Putamen (tissue), 1 donor: Measurements from ENCODE around the gene FGFR4.

ENCODE experiments used
- DNase-seq: peaks from one replicate; pipeline ENCODE4 v3.0.0-alpha.2; 2016; ENCODE audit warnings: low spot score

FGFR4 gene

DNA sequence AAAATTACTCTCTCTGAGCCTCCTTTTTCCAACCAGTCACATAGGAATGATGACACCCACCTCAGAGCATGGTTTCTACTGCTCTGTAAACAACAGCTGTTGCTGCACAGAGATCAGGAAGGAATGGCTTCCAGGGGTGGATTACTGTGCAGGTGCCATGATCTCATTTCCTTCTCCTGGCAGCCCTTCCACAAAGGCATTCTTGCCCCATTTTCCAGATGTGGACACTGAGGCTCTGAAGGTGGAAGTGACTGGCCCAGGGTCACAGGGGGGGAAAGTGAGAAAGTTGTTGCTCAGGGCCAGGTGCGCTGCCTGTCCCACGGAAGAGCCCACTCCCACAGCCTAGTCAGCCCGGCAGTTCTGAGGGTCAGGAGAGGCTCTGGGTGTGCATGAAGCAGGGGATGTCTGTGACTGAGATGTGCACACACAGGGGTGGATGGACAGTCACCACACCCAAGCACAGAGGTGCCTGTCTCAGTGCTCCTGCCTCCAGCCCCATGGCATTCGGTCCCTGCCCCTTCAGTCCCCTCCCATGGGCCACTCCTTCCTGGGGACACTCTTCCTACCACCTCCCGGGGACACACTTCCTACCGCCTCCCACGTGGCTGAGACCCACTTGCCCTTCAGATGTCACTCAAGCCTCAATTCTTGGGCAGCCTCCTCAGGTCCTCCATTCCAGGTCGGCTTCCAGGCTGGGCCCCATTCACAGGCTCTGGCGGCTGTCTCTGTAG, 17.0 kb downstream of the FGFR4 start:
- no peak for DNase-seq

DNA sequence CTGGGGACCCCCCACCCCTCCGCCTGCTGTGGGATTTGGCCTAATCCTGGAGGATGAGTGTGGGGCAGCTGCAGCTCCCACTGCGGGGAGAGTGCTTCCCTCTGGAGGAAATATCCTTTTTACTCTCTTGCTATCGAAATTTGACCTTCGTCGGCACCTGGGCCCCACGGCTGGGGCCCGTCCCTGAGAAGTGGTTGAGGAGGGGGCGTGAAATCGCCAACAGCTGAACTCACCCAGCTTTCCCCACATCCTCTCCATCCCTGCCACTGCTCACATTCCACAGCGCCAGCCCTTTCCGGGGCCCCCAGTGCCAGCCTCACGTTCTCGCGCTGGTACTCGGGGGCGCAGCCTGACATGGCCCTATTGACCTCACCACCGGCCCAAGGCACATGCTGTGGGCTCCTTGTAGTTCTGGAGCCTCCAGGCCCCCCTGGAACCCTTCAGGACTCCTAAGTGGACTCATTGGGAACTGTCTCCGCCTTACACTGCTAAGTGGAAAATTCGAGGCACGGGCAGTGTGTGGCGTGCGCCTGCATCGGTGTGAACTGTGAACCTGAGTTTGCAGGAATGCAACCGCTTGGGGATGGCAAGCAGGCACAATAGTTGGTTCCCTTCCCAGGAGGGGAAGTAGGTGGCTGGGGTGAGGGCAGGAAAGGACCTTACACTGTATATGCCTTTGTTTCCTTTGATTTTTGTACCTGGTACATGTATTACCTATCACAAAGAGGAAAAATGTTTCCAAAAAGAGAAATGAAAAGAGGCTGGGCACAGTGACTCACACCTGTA, 19.2 kb downstream of the FGFR4 start:
- DNase-seq, result no peak

DNA sequence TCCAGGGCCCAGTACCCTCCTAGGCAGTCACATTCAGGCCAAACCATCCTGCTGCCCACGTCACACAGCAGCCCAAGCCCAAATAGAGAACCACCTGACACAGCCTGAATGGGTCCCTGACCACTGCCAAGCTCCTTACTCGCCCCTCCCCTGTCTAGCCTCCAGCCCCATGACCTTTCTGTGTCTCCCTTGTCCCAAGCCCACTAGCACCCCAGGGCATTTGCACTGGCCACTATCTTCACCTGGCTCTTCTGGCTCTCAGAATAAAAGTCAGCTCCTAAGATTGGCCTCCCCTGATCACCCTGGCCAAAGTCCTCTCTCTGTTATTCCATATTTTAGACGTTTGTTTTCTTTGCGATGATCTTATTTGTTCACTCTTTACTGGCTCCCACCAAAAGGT, 20.4 kb downstream of the FGFR4 start:
- DNase-seq, result no peak

DNA sequence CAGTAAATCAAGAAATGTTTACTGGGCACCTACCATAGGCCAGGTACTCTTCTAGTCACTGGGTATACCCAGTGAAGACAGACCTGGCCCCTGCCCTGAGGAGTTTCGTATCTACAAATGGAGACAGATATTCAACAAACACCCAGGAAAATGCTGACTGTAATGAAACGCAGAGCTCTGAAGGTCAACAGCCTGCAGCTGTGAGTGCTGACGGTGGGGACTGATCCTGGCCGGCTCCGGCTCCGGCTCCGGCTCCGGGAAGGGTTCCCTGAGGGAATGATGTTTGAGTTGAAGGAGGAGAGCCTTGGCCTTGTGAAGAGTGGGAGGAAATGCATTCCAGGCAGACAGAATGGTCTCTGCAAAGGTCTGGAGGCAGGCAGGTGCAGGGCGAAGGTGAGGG, 23.1 kb downstream of the FGFR4 start:
- no peak for DNase-seq

DNA sequence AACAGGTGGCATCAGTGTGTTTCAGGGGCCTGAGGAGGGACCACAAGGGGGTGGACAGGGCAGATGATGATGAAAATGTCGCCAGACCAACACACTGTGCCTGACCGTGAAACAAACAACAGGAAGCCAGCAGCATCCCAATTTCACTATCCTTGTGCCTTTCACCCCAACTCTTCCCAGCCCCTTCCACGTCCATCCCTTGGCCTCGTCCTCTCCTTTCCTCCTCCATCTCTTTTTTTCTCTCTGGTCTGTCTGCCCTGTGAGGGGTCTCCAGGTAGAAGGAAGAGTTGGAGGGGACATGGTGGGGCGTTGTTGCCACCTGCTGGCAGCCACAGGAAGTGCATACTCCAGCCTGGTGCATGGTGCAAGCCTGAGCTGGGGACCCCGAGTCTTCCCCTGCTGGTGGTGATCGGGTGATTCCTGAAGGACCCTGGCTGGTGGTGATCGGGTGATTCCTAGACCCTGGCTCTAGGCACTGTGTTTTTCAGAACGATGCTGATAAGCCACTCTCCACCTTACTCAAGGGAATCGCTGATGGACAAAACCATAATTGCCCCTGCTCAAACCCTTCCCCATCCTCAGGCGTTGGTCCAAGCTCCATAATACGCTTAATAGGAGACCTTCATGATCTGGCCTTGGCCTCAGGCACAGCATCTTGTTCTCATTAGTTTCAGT, 25.1 kb downstream of the FGFR4 start:
- no peak for DNase-seq

DNA sequence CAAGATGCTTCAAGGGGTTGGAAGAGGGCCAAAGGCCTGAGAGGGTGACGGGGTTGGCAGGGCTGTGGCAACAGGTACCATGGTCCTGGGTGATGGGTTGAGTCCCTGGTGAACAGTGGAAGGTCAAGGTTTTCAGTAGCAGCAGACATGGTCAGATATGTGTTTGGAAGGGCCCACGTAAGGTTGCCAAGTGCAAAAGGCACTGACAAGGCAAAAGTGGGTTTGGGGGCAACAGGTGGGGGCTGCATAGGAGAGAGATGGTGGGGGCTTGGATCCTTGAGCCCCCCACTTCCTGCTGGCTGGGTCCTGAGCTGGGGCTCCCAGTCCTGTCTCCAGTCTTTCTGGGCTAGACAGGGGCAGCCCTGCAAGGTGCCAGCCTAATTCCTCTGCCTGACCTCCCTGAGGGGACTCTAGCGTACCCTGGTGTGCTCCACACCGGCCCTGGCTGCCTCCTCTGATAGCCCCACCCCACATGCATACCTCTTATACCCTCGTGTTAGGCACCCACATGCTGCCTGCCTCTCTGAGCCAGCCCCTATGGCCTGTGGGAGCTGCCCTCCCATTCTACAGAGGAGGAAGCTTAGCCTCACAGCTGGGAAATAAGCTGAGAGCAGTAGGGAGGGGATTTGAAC, 26.0 kb downstream of the FGFR4 start:
- DNase-seq, result no peak

DNA sequence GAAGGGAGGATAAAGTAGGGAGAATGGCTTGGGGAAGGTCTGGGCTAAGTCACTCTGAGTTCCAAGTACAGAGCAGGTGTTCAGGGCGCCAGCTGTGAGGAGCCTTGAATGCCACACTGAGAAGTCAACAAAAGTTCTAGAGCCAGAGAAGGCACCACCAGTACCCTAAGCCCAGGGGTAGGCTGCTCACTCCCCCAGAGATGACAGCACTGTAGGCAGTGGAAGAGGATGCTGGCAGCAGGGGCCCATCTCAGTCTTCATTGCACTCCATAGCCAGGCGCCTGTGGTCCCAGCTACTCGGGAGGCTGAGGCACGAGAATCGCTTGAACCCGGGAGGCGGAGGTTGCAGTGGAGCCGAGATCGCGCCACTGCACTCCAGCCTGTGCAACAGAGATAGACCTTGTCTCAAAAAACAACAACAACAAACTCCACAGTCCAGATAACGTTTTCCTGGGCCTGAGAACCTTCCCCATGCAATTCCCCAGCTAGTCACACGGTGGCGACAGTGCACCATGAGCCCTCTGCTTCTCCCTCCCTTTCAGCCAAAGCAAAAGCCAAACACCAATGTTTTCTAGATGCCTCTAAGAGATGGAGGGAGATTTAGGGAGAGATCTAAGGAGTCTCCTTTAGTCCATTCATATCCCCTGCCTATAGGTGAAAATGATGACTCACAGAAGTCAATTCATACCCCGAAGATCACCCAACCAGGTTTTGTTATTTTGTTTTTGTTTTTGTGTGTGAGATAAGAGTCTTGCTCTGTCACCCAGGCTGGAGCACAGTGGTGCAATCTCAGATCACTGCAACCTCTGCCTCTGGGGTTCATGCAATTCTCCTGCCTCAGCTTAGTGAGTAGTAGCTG, 27.1 kb downstream of the FGFR4 start:
- DNase-seq, result peak; percentile 65

DNA sequence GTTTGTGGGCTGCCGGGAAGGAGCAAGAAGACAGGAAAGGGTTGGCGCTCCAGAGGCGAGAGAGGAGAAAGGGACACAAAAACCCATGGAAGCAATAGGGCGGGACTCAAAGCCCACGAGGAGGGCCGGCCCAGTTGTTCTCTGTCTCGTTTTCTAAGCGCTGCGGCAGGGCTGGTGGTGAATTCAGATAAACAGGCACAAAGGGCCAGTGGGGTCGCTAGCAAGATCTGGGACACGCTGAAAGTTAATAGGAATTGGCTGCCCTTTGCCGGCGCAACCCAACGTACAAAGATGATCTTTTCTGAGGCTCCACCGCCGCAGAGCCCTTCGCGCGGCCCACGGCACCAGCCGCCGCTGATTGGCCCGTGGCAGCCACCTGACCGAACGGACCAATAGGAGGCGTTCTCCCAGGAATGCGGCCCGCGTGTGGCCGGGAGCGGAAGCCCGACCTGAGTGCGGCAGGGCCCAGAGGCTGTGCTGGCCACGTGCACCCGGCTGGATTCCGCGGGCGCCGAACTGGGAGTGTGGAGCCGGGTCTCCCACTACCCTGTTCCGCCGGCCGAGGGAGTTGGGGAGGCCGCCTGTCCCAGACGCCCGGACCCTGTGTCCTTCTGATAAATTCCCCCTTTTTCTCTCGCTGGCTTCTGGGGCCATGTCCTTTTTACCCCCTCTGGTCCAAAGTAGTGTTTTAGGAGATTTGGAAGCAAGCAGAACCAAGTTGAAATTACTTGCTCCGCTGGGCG, 30.1 kb downstream of the FGFR4 start:
- peak; percentile 87 for DNase-seq

DNA sequence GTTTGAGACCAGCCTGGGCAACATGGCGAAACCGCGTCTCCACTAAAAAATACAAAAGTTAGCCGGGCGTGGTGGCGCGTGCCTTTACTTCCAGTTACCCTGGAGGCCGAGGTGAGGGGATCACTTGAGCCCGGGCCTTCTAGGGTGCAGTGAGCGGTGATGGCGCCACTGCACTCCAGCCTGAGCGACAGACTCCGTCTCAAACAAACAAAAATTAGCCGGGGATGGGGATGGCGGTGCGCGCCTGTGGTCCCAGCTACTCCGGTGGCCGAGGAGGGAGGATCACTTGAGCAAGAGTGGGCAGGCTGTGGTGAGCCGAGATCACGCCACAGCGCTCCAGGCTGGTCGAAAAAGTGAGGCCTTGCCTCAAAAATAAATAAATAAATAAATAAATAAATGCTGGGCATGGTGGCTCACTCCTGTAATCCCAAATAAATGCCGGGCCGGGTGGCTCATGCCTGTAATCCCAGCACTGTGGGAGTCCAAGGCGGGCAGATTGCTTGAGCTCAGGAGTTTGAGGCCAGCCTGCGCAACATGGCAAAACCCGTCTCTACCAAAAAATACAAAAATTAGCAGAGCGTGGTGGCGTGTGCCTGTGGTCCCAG, 30.8 kb downstream of the FGFR4 start:
- DNase-seq, result no peak

DNA sequence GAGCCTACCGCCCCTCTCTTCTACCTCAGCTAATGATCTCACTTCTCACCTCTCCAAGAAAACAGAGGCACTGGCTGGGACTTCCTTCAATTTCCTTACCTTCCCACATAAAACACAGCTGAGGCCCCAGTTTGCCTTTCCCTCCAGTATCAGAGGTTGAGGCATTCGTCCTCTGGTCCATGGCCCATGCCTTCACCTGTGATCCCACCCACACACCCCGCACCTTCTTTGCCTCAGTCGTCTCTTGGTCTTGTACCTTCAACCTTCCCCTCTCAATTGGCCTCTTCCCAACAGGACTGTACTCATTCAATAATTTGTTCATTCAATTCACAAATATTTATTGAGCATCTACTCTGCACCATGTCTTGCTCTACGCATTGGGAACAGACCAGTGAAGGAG, 35.9 kb downstream of the FGFR4 start:
- no peak for DNase-seq

DNA sequence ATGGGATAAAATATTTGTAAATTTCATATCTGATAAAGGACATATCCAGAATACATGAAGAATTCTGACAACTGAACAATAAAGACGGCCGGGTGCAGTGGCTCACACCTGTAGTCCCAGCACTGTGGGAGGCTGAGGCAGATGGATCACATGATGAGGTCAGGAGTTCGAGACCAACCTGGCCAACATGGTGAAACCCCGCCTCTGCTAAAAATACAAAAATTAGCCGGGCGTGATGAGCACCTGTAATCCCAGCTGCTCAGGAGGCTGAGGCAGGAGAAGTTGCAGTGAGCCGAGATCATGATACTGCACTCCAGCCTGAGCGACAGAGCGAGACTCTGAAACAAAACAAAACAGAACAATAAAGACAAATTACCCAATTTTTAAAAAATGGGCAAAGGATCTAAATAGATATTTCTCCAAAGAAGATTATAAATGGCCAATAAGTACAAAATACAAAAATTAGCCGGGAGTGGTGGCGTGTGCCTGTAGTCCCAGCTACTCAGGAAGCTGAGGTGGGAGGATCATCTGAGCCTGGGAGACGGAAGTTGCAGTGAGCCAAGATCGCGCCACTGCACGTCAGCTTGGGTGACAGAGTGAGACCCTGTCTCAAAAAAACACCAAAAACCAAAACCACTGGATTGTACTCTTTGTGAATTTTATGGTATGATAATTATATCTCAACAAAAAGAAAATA, 37.2 kb downstream of the FGFR4 start:
- no peak for DNase-seq

DNA sequence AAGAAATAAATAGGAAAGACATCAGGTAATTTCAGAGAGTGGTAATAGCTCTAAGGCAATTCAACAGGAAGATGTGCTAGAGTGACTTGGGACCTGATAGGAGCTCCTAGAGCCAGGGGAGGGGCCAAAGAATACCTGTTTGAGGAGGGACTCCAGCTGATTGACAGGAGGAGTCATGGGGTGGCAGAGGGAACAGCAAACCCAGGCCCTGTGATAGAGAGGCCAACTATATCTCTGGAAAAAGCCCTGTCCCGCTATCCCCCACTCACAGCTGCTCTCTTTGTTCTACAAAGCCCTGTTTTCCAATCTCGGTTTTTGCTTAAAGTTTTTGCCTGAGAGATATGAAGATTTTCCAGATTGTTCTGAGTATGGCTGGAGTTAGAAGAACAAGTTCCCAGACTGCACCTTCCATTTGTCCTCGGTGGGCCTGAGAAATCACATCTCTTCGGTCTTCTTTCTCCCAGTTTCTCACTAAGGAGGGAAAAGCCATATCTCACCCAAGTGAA, 37.8 kb downstream of the FGFR4 start:
- DNase-seq, result no peak

DNA sequence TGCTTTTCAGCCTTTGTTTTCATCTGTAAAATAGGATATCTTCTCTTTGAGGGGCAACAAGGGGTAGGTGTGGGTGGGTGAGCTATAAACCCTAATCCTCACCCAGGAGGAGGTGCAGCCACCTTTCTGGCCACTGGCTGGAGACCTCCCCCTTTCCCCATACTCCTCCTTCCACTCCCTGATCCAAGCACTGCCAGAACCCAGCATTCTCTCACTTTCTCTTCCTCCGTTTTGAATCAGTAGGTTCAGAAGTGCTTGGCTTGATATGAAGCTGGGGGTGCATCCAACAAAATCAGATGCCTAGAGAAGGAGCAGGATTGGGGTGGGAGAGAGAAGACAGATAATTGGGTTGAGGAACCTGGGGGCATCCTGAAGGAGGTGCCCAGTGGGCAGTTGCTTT, 40.1 kb downstream of the FGFR4 start:
- no peak for DNase-seq

DNA sequence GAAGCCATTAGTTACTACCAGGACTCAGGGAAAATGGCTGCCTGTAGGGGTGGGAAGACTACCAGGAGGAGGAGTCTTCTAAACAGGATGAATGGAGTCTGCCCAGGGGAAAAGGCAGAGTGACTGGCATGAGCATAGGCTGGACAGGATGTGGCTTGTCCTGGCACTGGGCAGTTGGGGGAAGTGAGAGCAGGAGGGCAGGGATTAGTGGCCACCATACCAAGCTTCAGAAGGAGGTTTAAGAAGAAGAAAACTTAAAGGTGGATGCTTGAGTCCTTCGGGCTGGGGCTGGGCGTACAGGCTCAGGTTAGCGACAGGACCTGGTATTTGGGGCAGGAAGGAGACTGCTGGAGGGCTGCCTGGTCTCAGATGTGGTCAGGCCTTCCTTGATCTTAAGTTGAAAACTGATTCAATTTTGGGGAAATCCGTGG, 41.9 kb downstream of the FGFR4 start:
- DNase-seq, result no peak

DNA sequence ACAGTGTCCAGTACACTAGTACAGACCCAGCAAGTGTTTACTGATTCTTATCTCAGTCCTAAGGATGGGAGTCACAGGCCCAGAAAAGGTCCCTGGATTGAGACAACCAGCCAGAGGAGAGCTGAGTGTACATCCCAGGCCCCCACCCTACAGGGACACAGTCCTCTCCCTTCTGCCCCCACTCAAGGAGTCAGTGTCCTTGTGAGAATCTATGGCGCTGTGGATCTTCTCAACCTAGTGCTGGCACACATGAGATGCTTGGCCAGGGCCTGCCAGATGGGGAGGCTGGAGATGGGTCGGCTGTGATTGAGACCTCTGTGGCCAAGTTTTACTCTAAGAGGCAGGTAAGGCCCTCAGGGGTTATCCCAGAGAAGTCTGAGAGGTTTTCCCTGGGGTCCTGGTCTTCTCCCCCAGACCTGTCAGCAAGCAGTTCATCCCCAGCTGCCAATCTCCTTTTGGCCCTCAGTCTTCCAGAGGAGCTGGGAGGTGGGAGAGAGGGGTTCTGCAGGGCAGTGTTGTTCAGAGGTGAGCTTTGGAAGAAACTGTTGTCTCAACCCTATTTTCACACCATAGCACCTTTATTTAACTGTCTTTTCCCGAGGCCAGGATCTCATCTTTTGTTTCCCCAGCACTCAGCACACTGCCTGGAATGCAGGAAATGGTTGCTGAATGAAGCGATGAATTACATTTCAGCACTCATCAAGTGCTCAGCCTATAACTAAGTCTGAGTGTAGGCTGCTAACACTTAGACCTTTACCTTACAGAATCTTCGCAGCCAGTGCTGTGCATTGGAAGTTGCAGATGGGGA, 43.7 kb downstream of the FGFR4 start:
- no peak for DNase-seq

DNA sequence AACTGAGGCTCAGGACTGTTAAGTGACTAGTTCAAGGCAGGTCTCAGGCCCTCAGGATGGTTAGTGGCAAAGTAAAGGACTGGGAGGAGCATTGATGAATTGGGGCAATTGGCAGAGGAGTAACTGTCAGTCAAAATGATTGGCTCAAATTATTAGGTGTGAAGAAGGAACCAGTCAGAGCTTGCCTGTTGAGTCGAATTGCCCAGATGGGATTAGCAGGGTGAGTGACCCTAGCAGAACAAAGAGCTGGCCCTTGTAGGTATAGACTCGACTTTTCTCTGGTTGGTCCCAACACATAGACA, 44.3 kb downstream of the FGFR4 start:
- no peak for DNase-seq

DNA sequence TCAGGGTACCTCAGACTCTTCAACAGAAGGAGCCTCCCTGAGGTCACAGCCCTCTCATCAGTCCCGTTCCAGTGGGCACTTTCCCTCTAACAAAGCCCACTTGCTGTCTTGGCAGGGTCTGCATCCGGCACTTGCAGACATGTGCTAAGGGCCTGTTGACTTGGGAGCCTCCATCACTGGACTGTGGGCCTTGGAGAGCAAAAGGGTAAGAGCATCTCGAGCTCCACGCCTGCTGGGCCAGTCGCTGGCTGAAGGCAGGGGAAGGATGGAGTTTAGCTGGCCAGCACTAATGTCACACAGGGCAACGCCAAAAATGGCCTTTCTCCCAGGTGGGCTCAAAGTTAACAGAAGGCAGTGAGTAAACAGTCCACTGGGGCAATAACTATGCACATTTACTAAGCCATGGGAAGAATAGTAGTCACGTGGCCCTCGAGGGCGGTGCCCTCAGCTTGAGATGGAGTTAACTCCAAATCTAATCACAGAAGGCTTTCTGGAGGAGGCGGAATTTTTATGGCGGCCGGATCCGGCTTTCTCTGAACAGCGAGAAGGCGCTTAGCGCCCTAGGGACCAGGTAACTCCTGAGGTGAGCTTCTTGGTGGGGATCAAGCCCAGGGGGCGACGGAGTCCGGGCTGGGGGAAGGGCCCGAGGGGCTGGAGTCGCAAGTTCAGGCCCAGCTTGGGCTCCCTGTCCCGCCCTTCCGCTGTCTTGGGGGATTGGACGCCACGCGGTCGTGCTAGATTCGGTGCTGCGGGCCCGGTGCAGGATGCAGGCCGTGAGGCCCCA, 44.8 kb downstream of the FGFR4 start:
- DNase-seq, result no peak
